Measurements from ENCODE around the gene CLINT1. TPM values are rescaled to one million over a fixed set of nuclear protein-coding genes. Genes with fewer than 3 reads are reported as not detected.

Gene CLINT1
- total RNA-seq (2021) = 69.6 and 71.4 TPM in 2 replicates
- percentile 89 among the genes with signal in this experiment for Bru-seq, nascent RNA
- BruChase-seq, experiment 1, labeled RNA remaining after a 2-hour chase = percentile 85 among the genes with signal in this experiment
- percentile 88 among the genes with signal in this experiment for BruChase-seq, experiment 2, labeled RNA remaining after a 6-hour chase
- long read RNA-seq, transcript CLINT1-207 (12 exons, 2,346 nt) = minor isoform, 68 of 241 reads
- long read RNA-seq, transcript CLINT1-201 (12 exons, 3,440 nt) = major isoform, 129 of 241 reads
- long read RNA-seq, partial matches to known transcripts = 9 of 241 reads
- long read RNA-seq, other reads (novel, unspliced or antisense) = 32 of 241 reads

GRCh38 chr5:157858527-157859226 is at the start of gene CLINT1:
Gene CLINT1 (minus strand): TSS chr5:157859145. CDS start chr5:157858970, 175 bp downstream.
- peak within 1 kb of the TSS; percentile 98 for H3K4me3 ChIP-seq (ENCODE audit: low read depth, low read length, poor library complexity, severe bottlenecking)
- no peaks in the 10 kb centered on the region for H3K27me3 ChIP-seq (replicated peaks; ENCODE audit: insufficient read depth, low read depth, low read length, poor library complexity)
- ChIA-PET POLR2A (ENCODE audit: low non-redundant PET) (interaction anchor here (1.1 kb wide), 1 partner anchor 21 kb away, joined by 12 read pairs; no protein-coding TSS in a partner anchor), CTCF (no interaction called here)
- H3K27ac ChIP-seq (ENCODE audit: low read depth, low read length, poor library complexity, severe bottlenecking) = peak within 1 kb of the TSS; percentile 96
- H3K9me3 ChIP-seq (ENCODE audit: low read depth, low read length, poor library complexity, severe bottlenecking) = no peaks in the 10 kb centered on the region
- no TSS peak for BruUV-seq (replicated peaks)
- no peaks in the 10 kb centered on the region for H3K36me3 ChIP-seq (ENCODE audit: insufficient read depth, low read length, poor library complexity, severe bottlenecking)
- peaks cover 6% of the 10 kb centered on the region for H3K4me1 ChIP-seq (ENCODE audit: insufficient read depth, low read length, poor library complexity, severe bottlenecking)
- DNase-seq (ENCODE audit: low spot score) = peak; percentile 91
- intact Hi-C loops (cut with micrococcal nuclease; ENCODE audit: unreplicated experiment) = loop anchor here (5.0 kb wide), 1 partner anchor 89 kb away; no protein-coding TSS in a partner anchor
- TF ChIP-seq CTCF (conservative IDR thresholded peaks at IDR 0.05; ENCODE audit: low read depth, low read length) (no peak), EZH2 (IDR thresholded peaks at IDR 0.05; ENCODE audit: borderline replicate concordance, low read depth, low read length, poor library complexity, severe bottlenecking) (no peak)

DNA sequence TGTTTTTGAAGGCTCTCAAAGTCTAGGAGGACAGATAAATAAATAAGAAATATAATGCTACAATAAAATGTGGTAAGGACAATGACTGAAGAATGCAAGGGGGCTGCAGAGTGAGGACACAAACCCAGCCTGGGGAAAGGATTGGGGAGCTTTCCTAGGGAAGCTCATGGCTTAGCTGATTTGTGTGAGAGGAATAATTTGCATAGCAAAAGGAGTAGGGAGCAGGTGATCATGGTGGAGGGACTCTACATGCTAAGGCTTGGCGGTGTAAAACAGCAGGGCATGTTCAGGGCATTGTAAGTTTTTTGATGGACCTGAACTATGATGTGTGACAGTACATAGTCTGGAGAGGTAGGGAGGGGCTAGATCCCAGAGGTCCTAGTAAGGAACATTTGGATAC is 49.5 kb upstream of the CLINT1 start:
- no peaks in the 10 kb centered on the region for H3K9me3 ChIP-seq (ENCODE audit: low read depth, low read length, poor library complexity, severe bottlenecking)
- H3K27ac ChIP-seq (ENCODE audit: low read depth, low read length, poor library complexity, severe bottlenecking) = no peak overlapping the region
- no TSS peak for BruUV-seq (replicated peaks)
- no peak overlapping the region for H3K4me3 ChIP-seq (ENCODE audit: low read depth, low read length, poor library complexity, severe bottlenecking)
- DNase-seq (ENCODE audit: low spot score) = no peak
- no peaks in the 10 kb centered on the region for H3K27me3 ChIP-seq (replicated peaks; ENCODE audit: insufficient read depth, low read depth, low read length, poor library complexity)
- intact Hi-C loops (cut with micrococcal nuclease; ENCODE audit: unreplicated experiment) = no loop called here
- no peaks in the 10 kb centered on the region for H3K36me3 ChIP-seq (ENCODE audit: insufficient read depth, low read length, poor library complexity, severe bottlenecking)
- H3K4me1 ChIP-seq (ENCODE audit: insufficient read depth, low read length, poor library complexity, severe bottlenecking) = no peaks in the 10 kb centered on the region
- POLR2A ChIA-PET (ENCODE audit: low non-redundant PET) = no interaction called here
- TF ChIP-seq EZH2 (IDR thresholded peaks at IDR 0.05; ENCODE audit: borderline replicate concordance, low read depth, low read length, poor library complexity, severe bottlenecking) (no peak), CTCF (conservative IDR thresholded peaks at IDR 0.05; ENCODE audit: low read depth, low read length) (no peak)
- CTCF ChIA-PET = no interaction called here

- Histone ChIP-seq H3K9me3 (ENCODE audit: low read depth, low read length, poor library complexity, severe bottlenecking) (no peaks in the 10 kb centered on the region), H3K4me1 (ENCODE audit: insufficient read depth, low read length, poor library complexity, severe bottlenecking) (no peaks in the 10 kb centered on the region), H3K27me3 (replicated peaks; ENCODE audit: insufficient read depth, low read depth, low read length, poor library complexity) (no peaks in the 10 kb centered on the region), H3K36me3 (ENCODE audit: insufficient read depth, low read length, poor library complexity, severe bottlenecking) (no peaks in the 10 kb centered on the region), H3K4me3 (ENCODE audit: low read depth, low read length, poor library complexity, severe bottlenecking) (no peak overlapping the region), H3K27ac (ENCODE audit: low read depth, low read length, poor library complexity, severe bottlenecking) (no peak overlapping the region)
- ChIA-PET POLR2A (ENCODE audit: low non-redundant PET) (no interaction called here), CTCF (no interaction called here)
- DNase-seq (ENCODE audit: low spot score) = no peak
- no peak for TF ChIP-seq EZH2 (IDR thresholded peaks at IDR 0.05; ENCODE audit: borderline replicate concordance, low read depth, low read length, poor library complexity, severe bottlenecking)
- no peak for TF ChIP-seq CTCF (conservative IDR thresholded peaks at IDR 0.05; ENCODE audit: low read depth, low read length)
- intact Hi-C loops (cut with micrococcal nuclease; ENCODE audit: unreplicated experiment) = no loop called here
- no TSS peak for BruUV-seq (replicated peaks)
Observed at GRCh38 chr5:157907479-157907878, 48.5 kb upstream of the CLINT1 start.
